H9 (cell line): Measurements from ENCODE around the gene CCL24. TPM values are rescaled to one million over a fixed set of nuclear protein-coding genes. Genes with fewer than 3 reads are reported as not detected.

Source experiments
- DNase-seq: peaks from one replicate; pipeline ENCODE4 v3.0.0-alpha.2; 2017
- H2AFZ ChIP-seq: one replicate; pipeline ENCODE4 v1.6.1; 2013; ENCODE audit warnings: mild to moderate bottlenecking, low read length, control low read depth, moderate library complexity
- H2AK5ac ChIP-seq: 2 replicates; pipeline ENCODE4 v1.6.1; 2013; ENCODE audit warnings: low read length, control low read depth, mixed read lengths; ENCODE audit not compliant: insufficient read length
- H2BK120ac ChIP-seq: one replicate; pipeline ENCODE4 v1.6.1; 2013; ENCODE audit warnings: low read depth, mild to moderate bottlenecking, low read length, control low read depth, inconsistent platforms; ENCODE audit not compliant: poor library complexity, severe bottlenecking
- H2BK12ac ChIP-seq: 2 replicates; pipeline ENCODE4 v1.6.1; 2013; ENCODE audit warnings: low read length, control low read depth, mixed read lengths, low read depth; ENCODE audit not compliant: insufficient read length
- H2BK15ac ChIP-seq: 2 replicates; pipeline ENCODE4 v1.6.1; 2013; ENCODE audit warnings: low read depth, low read length, control low read depth
- H2BK20ac ChIP-seq: one replicate; pipeline ENCODE4 v1.6.1; 2013; ENCODE audit warnings: low read depth, mild to moderate bottlenecking, low read length, control low read depth, inconsistent platforms; ENCODE audit not compliant: poor library complexity, severe bottlenecking
- H2BK5ac ChIP-seq: 2 replicates; pipeline ENCODE4 v1.6.1; 2013; ENCODE audit warnings: low read length, control low read depth, mixed read lengths; ENCODE audit not compliant: insufficient read length
- H3K14ac ChIP-seq: 2 replicates; pipeline ENCODE4 v1.6.1; 2013; ENCODE audit warnings: low read length, control low read depth; ENCODE audit not compliant: insufficient read depth
- H3K18ac ChIP-seq: 2 replicates; pipeline ENCODE4 v1.6.1; 2013; ENCODE audit warnings: low read depth, mild to moderate bottlenecking, mixed read lengths, low read length, control low read depth; ENCODE audit not compliant: insufficient read length
- H3K23ac ChIP-seq: 2 replicates; pipeline ENCODE4 v1.6.1; 2013; ENCODE audit warnings: low read length, control low read depth, mixed read lengths, low read depth; ENCODE audit not compliant: insufficient read length
- H3K23me2 ChIP-seq: 2 replicates; pipeline ENCODE4 v1.6.1; 2013; ENCODE audit warnings: low read depth, mild to moderate bottlenecking, mixed read lengths, low read length, control low read depth; ENCODE audit not compliant: insufficient read length, poor library complexity, severe bottlenecking
- H3K27ac ChIP-seq: 2 replicates; pipeline ENCODE4 v1.5.1; 2013; ENCODE audit warnings: low read length, control low read depth, mixed read lengths, low read depth; ENCODE audit not compliant: insufficient read length
- H3K27me3 ChIP-seq: 2 replicates; pipeline ENCODE4 v1.6.1; 2013; ENCODE audit warnings: low read length, control low read depth, inconsistent platforms; ENCODE audit not compliant: insufficient read depth
- H3K4ac ChIP-seq: 2 replicates; pipeline ENCODE4 v1.6.1; 2013; ENCODE audit warnings: low read depth, mild to moderate bottlenecking, control low read depth, inconsistent platforms, low read length, moderate library complexity
- H3K4me1 ChIP-seq: 2 replicates; pipeline ENCODE4 v1.6.1; 2013; ENCODE audit warnings: low read length, control low read depth, inconsistent platforms; ENCODE audit not compliant: insufficient read depth
- H3K4me2 ChIP-seq: 2 replicates; pipeline ENCODE4 v1.6.1; 2013; ENCODE audit warnings: low read length, control low read depth, mixed read lengths; ENCODE audit not compliant: insufficient read length, insufficient read depth
- H3K56ac ChIP-seq: 2 replicates; pipeline ENCODE4 v1.6.1; 2013; ENCODE audit warnings: low read depth, mild to moderate bottlenecking, mixed read lengths, low read length, control low read depth; ENCODE audit not compliant: insufficient read length
- H3K79me1 ChIP-seq: 2 replicates; pipeline ENCODE4 v1.6.1; 2013; ENCODE audit warnings: low read depth, mild to moderate bottlenecking, moderate library complexity, low read length, control low read depth, inconsistent platforms; ENCODE audit not compliant: insufficient read depth, poor library complexity, severe bottlenecking
- H3K79me2 ChIP-seq: 2 replicates; pipeline ENCODE4 v1.6.1; 2013; ENCODE audit warnings: low read length, control low read depth, inconsistent platforms; ENCODE audit not compliant: insufficient read depth
- H3K9ac ChIP-seq: 2 replicates; pipeline ENCODE4 v1.6.1; 2013; ENCODE audit warnings: low read length, control low read depth, mixed read lengths; ENCODE audit not compliant: insufficient read length; ENCODE audit errors: extremely low read depth
- H3K9me3 ChIP-seq: one replicate; pipeline ENCODE4 v1.6.1; 2013; ENCODE audit warnings: low read depth, low read length, inconsistent platforms; ENCODE audit not compliant: control insufficient read depth
- H3T11ph ChIP-seq: one replicate; pipeline ENCODE4 v1.6.1; 2013; ENCODE audit warnings: mild to moderate bottlenecking, low read length, control low read depth, inconsistent platforms
- H4K20me1 ChIP-seq: one replicate; pipeline ENCODE4 v1.6.1; 2013; ENCODE audit not compliant: control insufficient read depth, insufficient read length, insufficient read depth
- H4K5ac ChIP-seq: 2 replicates; pipeline ENCODE4 v1.6.1; 2013; ENCODE audit warnings: low read depth, mild to moderate bottlenecking, mixed read lengths, low read length, control low read depth; ENCODE audit not compliant: insufficient read length
- H4K8ac ChIP-seq: replicated peaks from 2 replicates; pipeline ENCODE4 v1.6.1; 2013; ENCODE audit warnings: low read length, control low read depth, mixed read lengths, low read depth; ENCODE audit not compliant: insufficient read length
- H4K91ac ChIP-seq: 2 replicates; pipeline ENCODE4 v1.6.1; 2013; ENCODE audit warnings: low read depth, mild to moderate bottlenecking, moderate library complexity, mixed read lengths, low read length, control low read depth; ENCODE audit not compliant: insufficient read length
- H3K27ac Mint-ChIP-seq, 3 experiments: 2 replicates in 2 of 3; 3 replicates in 1 of 3; pipeline ENCODE4 v1.8.0; 2020 to 2021; ENCODE audit warnings: mixed read lengths in 3 of 3, mild to moderate bottlenecking in 1 of 3, moderate library complexity in 1 of 3
- H3K27me3 Mint-ChIP-seq: 2 replicates; pipeline ENCODE4 v1.8.0; 2021; ENCODE audit warnings: low read depth, mild to moderate bottlenecking, moderate library complexity, mixed read lengths
- H3K36me3 Mint-ChIP-seq, 3 experiments: 2 replicates in 2 of 3; 3 replicates in 1 of 3; pipeline ENCODE4 v1.8.0; 2020 to 2021; ENCODE audit warnings: low read depth in 3 of 3, mixed read lengths in 3 of 3; ENCODE audit not compliant: insufficient read depth in 1 of 3
- H3K4me1 Mint-ChIP-seq, 2 experiments: 2 replicates each; pipeline ENCODE4 v1.8.0; 2020; ENCODE audit warnings: mixed read lengths in 2 of 2
- H3K4me3 Mint-ChIP-seq, 2 experiments: 2 replicates in 1 of 2; 3 replicates in 1 of 2; pipeline ENCODE4 v1.8.0; 2020 to 2021; ENCODE audit warnings: mild to moderate bottlenecking in 2 of 2, mixed read lengths in 2 of 2, moderate library complexity in 1 of 2
- H3K9me3 Mint-ChIP-seq, 2 experiments: 2 replicates in 1 of 2; 3 replicates in 1 of 2; pipeline ENCODE4 v1.8.0; 2020; ENCODE audit warnings: mild to moderate bottlenecking in 2 of 2, mixed read lengths in 2 of 2, moderate library complexity in 1 of 2
- WGBS: extraction: QIAGEN DNeasy Blood & Tissue Kit; methylation state at CpG from one replicate; pipeline ENCODE4 v1.1.7; 2013; ENCODE audit warnings: missing lambda C conversion rate, low lambda C conversion rate, mixed read lengths; ENCODE audit not compliant: insufficient read length; ENCODE audit errors: extremely low coverage; 5-methylcytosine and 5-hydroxymethylcytosine counted together
- total RNA-seq: library from RNA; stranded (reverse); gene quantifications from 2 replicates; pipeline ENCODE4 v1.2.1, GENCODE V29; 2021
- TF ChIP-seq, protein P1 (sequence below): fragments of 200-600 bp; sonication (generic); conservative IDR thresholded peaks from 3 replicates; pipeline ENCODE4 v1.8.0; 2021; ENCODE audit warnings: antibody characterized with exemption, mild to moderate bottlenecking

CCL24 gene
- total RNA-seq, 1 experiment from 2014 or later: not detected

- DNase-seq: no peak
- H3K79me1 ChIP-seq: no peaks in the 10 kb centered on the region
- Mint-ChIP-seq H3K4me3 (no peak overlapping the region), H3K4me1 (no peaks in the 10 kb centered on the region), H3K27me3 (peaks cover 23% of the 10 kb centered on the region), H3K36me3 (no peaks in the 10 kb centered on the region), H3K27ac (no peak overlapping the region; a peak in 1 of 7 replicates), H3K9me3 (no peaks in the 10 kb centered on the region; a peak in 1 of 5 replicates)
- no peak overlapping the region for H3K18ac ChIP-seq
- H3K4me2 ChIP-seq: no peak overlapping the region
- no peaks in the 10 kb centered on the region for H3K79me2 ChIP-seq
- no peak overlapping the region for H2BK120ac ChIP-seq
- H2BK15ac ChIP-seq: no peak overlapping the region
- H3K9ac ChIP-seq: no peak overlapping the region
- H3K14ac ChIP-seq: no peak overlapping the region
- no peak overlapping the region for H2AFZ ChIP-seq
- no peaks in the 10 kb centered on the region for H3K9me3 ChIP-seq
- no peaks in the 10 kb centered on the region; the same call in 1 of the 2 replicates for H3K27me3 ChIP-seq
- H3K23ac ChIP-seq: no peak overlapping the region
- no peak overlapping the region for H3K4ac ChIP-seq
- TF ChIP-seq, protein P1, sequence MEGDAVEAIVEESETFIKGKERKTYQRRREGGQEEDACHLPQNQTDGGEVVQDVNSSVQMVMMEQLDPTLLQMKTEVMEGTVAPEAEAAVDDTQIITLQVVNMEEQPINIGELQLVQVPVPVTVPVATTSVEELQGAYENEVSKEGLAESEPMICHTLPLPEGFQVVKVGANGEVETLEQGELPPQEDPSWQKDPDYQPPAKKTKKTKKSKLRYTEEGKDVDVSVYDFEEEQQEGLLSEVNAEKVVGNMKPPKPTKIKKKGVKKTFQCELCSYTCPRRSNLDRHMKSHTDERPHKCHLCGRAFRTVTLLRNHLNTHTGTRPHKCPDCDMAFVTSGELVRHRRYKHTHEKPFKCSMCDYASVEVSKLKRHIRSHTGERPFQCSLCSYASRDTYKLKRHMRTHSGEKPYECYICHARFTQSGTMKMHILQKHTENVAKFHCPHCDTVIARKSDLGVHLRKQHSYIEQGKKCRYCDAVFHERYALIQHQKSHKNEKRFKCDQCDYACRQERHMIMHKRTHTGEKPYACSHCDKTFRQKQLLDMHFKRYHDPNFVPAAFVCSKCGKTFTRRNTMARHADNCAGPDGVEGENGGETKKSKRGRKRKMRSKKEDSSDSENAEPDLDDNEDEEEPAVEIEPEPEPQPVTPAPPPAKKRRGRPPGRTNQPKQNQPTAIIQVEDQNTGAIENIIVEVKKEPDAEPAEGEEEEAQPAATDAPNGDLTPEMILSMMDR: no peak
- H2BK20ac ChIP-seq: no peak overlapping the region
- H2BK12ac ChIP-seq: no peak overlapping the region
- no peak overlapping the region for H2AK5ac ChIP-seq
- H2BK5ac ChIP-seq: no peak overlapping the region
- no peaks in the 10 kb centered on the region for H3K23me2 ChIP-seq
- no peak overlapping the region for H3T11ph ChIP-seq
- H4K20me1 ChIP-seq: no peaks in the 10 kb centered on the region
- H4K5ac ChIP-seq: no peak overlapping the region
- no peaks in the 10 kb centered on the region for H3K4me1 ChIP-seq
- H3K27ac ChIP-seq: no peak overlapping the region
- H4K91ac ChIP-seq: no peak overlapping the region
- WGBS: no CpG with 5 or more reads among the region's 6 CpGs
- no peak overlapping the region for H3K56ac ChIP-seq
- no peak overlapping the region for H4K8ac ChIP-seq
Observed at GRCh38 chr7:75817116-75817515, 3.5 kb upstream of the CCL24 start.
